ENCODE data around the gene AXIN2.

DNA sequence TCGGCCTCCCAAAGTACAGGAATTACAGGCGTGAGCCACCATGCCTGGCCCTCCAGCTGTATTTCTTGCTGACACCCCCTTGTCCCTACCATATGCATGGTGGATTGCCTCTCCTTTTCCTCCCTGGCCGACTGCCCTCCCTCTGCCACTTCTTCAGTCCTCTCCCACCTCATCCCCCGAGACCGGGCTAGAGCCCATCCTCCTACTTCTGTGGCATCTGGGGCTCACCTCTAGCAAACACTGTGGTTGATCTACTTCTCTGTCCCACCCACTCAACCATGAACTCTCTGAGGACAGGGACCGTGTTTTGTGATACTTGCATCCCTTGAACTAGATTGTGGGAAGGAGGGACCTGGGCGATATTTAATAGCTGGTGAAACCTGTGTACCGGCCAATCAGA is 7.5 kb upstream of the AXIN2 start:
- TF ChIP-seq, protein P1, sequence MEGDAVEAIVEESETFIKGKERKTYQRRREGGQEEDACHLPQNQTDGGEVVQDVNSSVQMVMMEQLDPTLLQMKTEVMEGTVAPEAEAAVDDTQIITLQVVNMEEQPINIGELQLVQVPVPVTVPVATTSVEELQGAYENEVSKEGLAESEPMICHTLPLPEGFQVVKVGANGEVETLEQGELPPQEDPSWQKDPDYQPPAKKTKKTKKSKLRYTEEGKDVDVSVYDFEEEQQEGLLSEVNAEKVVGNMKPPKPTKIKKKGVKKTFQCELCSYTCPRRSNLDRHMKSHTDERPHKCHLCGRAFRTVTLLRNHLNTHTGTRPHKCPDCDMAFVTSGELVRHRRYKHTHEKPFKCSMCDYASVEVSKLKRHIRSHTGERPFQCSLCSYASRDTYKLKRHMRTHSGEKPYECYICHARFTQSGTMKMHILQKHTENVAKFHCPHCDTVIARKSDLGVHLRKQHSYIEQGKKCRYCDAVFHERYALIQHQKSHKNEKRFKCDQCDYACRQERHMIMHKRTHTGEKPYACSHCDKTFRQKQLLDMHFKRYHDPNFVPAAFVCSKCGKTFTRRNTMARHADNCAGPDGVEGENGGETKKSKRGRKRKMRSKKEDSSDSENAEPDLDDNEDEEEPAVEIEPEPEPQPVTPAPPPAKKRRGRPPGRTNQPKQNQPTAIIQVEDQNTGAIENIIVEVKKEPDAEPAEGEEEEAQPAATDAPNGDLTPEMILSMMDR (IDR thresholded peaks at IDR 0.05) = no peak
- no peak for TF ChIP-seq POLR2A (IDR thresholded peaks at IDR 0.05)

Data from thyroid gland (tissue), 4 donors.